GM23338 (cell line): ENCODE data around the gene KLK1. TPM values are rescaled to one million over a fixed set of nuclear protein-coding genes. Genes with fewer than 3 reads are reported as not detected.

Experiments used
- ATAC-seq: fragments of 200-7000 bp; cut with Tn5 transposase; 3 replicates; pipeline ENCODE4 v1.9.1; 2020
- DNase-seq: peaks from one replicate; pipeline ENCODE4 v3.0.0-alpha.2; 2015; ENCODE audit warnings: low spot score
- H2AFZ ChIP-seq: fragments of 200-600 bp; sonication (generic); 2 replicates; pipeline ENCODE4 v1.8.0; 2016; ENCODE audit warnings: antibody characterized with exemption, mild to moderate bottlenecking, moderate library complexity
- H3F3A ChIP-seq: fragments of 200-600 bp; sonication (generic); replicated peaks from 2 replicates; pipeline ENCODE4 v1.8.0; 2017; ENCODE audit warnings: antibody characterized with exemption, mixed run types, low read depth
- H3K27ac ChIP-seq: fragments of 200-600 bp; sonication (generic); 2 replicates; pipeline ENCODE4 v1.6.1; 2016; ENCODE audit warnings: low read depth
- H3K27me3 ChIP-seq: fragments of 200-600 bp; sonication (generic); 2 replicates; pipeline ENCODE4 v1.8.0; 2016; ENCODE audit warnings: mild to moderate bottlenecking, mixed run types, moderate library complexity; ENCODE audit not compliant: insufficient read depth
- H3K36me3 ChIP-seq: fragments of 200-600 bp; sonication (generic); 2 replicates; pipeline ENCODE4 v1.8.0; 2016; ENCODE audit warnings: mild to moderate bottlenecking; ENCODE audit not compliant: insufficient read depth
- H3K4me1 ChIP-seq: fragments of 200-600 bp; sonication (generic); 2 replicates; pipeline ENCODE4 v1.8.0; 2016; ENCODE audit warnings: mild to moderate bottlenecking, moderate library complexity; ENCODE audit not compliant: insufficient read depth
- H3K4me2 ChIP-seq: fragments of 200-600 bp; sonication (generic); 2 replicates; pipeline ENCODE4 v1.7.1; 2017; ENCODE audit warnings: mixed run types
- H3K4me3 ChIP-seq: fragments of 200-600 bp; sonication (generic); 2 replicates; pipeline ENCODE4 v1.6.1; 2016; ENCODE audit warnings: mixed run types
- H3K79me2 ChIP-seq: fragments of 200-600 bp; sonication (generic); replicated peaks from 2 replicates; pipeline ENCODE4 v1.8.0; 2017; ENCODE audit warnings: mild to moderate bottlenecking; ENCODE audit not compliant: insufficient read depth
- H3K9me2 ChIP-seq: fragments of 200-600 bp; sonication (generic); 2 replicates; pipeline ENCODE4 v1.8.0; 2017; ENCODE audit not compliant: insufficient read depth
- H4K20me1 ChIP-seq: fragments of 200-600 bp; sonication (generic); replicated peaks from 2 replicates; pipeline ENCODE4 v1.8.0; 2017; ENCODE audit warnings: mild to moderate bottlenecking; ENCODE audit not compliant: insufficient read depth
- H3K27ac Mint-ChIP-seq: 2 replicates; pipeline ENCODE4 v1.8.0; 2020; ENCODE audit warnings: inconsistent platforms, mild to moderate bottlenecking, moderate library complexity, mixed read lengths
- H3K27me3 Mint-ChIP-seq: 3 replicates; pipeline ENCODE4 v1.8.0; 2022; ENCODE audit warnings: low read depth, mild to moderate bottlenecking, moderate library complexity, mixed read lengths, inconsistent platforms; ENCODE audit not compliant: insufficient read depth, poor library complexity
- H3K36me3 Mint-ChIP-seq: 3 replicates; pipeline ENCODE4 v1.8.0; 2021; ENCODE audit warnings: low read depth, mild to moderate bottlenecking, inconsistent platforms, moderate library complexity, mixed read lengths
- H3K4me1 Mint-ChIP-seq: 3 replicates; pipeline ENCODE4 v1.8.0; 2020; ENCODE audit warnings: mild to moderate bottlenecking, inconsistent platforms, mixed read lengths
- H3K4me3 Mint-ChIP-seq: 3 replicates; pipeline ENCODE4 v1.8.0; 2021; ENCODE audit warnings: moderate library complexity, mild to moderate bottlenecking, inconsistent platforms, mixed read lengths
- H3K9me3 Mint-ChIP-seq: 3 replicates; pipeline ENCODE4 v1.8.0; 2020; ENCODE audit warnings: moderate library complexity, mild to moderate bottlenecking, inconsistent platforms, mixed read lengths
- CTCF ChIP-seq, 2 experiments: fragments of 200-600 bp in 1 of 2; sonication (generic) in 1 of 2; conservative IDR thresholded peaks; 2 replicates each; pipeline versions ENCODE4 v1.5.1 to v1.6.1; 2016 to 2017; ENCODE audit warnings: antibody characterized with exemption in 2 of 2, low read depth in 2 of 2, mild to moderate bottlenecking in 2 of 2, moderate library complexity in 1 of 2
- ETS1 ChIP-seq: IDR thresholded peaks from 2 replicates; pipeline ENCODE4 v1.6.1; 2016; ENCODE audit warnings: antibody characterized with exemption
- EZH2 ChIP-seq: fragments of 200-600 bp; sonication (generic); IDR thresholded peaks from one replicate; pipeline ENCODE4 v1.8.0; 2017; ENCODE audit warnings: antibody characterized with exemption, mild to moderate bottlenecking, low read depth; ENCODE audit not compliant: unreplicated experiment
- JUNB ChIP-seq: IDR thresholded peaks from one replicate; pipeline ENCODE4 v1.6.1; 2016; ENCODE audit warnings: antibody characterized with exemption; ENCODE audit not compliant: unreplicated experiment
- REST ChIP-seq: IDR thresholded peaks from one replicate; pipeline ENCODE4 v1.6.1; 2018; ENCODE audit warnings: antibody characterized with exemption; ENCODE audit not compliant: unreplicated experiment
- STAT1 ChIP-seq: IDR thresholded peaks from one replicate; pipeline ENCODE4 v1.6.1; 2016; ENCODE audit warnings: antibody characterized with exemption; ENCODE audit not compliant: unreplicated experiment
- ZNF114 ChIP-seq: fragments of 250-450 bp; sonication (Bioruptor Pico); IDR thresholded peaks from 2 replicates; pipeline ENCODE4 v1.5.0; 2020; ENCODE audit warnings: mild to moderate bottlenecking, moderate library complexity
- polyA plus RNA-seq: library from polyadenylated mRNA; unstranded; fragments of >200 nt; fragmentation: Nextera tagmentation; extraction: Ambion mirVana; gene quantifications from 2 replicates; pipeline ENCODE4 v1.2.1, GENCODE V29; 2016
- total RNA-seq: library from RNA; depleted of rRNA; stranded (reverse); fragments of >200 nt; shearing (Covaris generic); gene quantifications from 2 replicates; pipeline ENCODE4 v1.2.3, GENCODE V29; 2014

KLK1 gene
- total and polyA plus RNA-seq, 2 experiments from 2014 or later, result 0.31 to 3.0 TPM

- TF ChIP-seq ETS1, result no peak
- no peak for TF ChIP-seq EZH2
- TF ChIP-seq ZNF114, result no peak
- TF ChIP-seq JUNB, result no peak
These were observed 49.5 kb upstream of the KLK1 start, which contains the start of gene KLK2 (continued) for GRCh38 chr19:50873056-50873455.

GRCh38 chr19:50870417-50871089 lies 47.0 kb upstream of the KLK1 start:
- H4K20me1 ChIP-seq, result no peaks in the 10 kb centered on the region
- H3F3A ChIP-seq, result no peaks in the 10 kb centered on the region
- H3K27me3 ChIP-seq, result 0 out of 2 replicates have a peak, but pooled peaks cover 6% of the 10 kb centered on the region
- no peak overlapping the region for H3K4me3 ChIP-seq
- DNase-seq (peak; percentile 60), ATAC-seq (peak; percentile 26; the same call in 2 of the 3 replicates)
- H3K36me3 ChIP-seq, result no peaks in the 10 kb centered on the region
- H2AFZ ChIP-seq, result 0 out of 2 replicates have a peak overlapping the region, but pooled peaks have one; percentile 43
- H3K4me3 Mint-ChIP-seq, result no peak overlapping the region
- no peak overlapping the region for H3K27ac Mint-ChIP-seq
- no peak overlapping the region for H3K27ac ChIP-seq
- H3K27me3 Mint-ChIP-seq, result peaks cover 3% of the 10 kb centered on the region
- H3K4me1 ChIP-seq, result no peaks in the 10 kb centered on the region
- peaks cover 60% of the 10 kb centered on the region for H3K9me3 Mint-ChIP-seq
- TF ChIP-seq STAT1 (no peak), CTCF (conservative IDR thresholded peaks at IDR 0.05; ENCODE audit: low read depth in 2 of 2) (peak; percentile 56 to 84)
- no peaks in the 10 kb centered on the region for H3K79me2 ChIP-seq
- peaks cover 12% of the 10 kb centered on the region for H3K36me3 Mint-ChIP-seq
- peaks cover 7% of the 10 kb centered on the region for H3K9me2 ChIP-seq
- no peak overlapping the region for H3K4me2 ChIP-seq
- H3K4me1 Mint-ChIP-seq, result no peaks in the 10 kb centered on the region

GRCh38 chr19:50869479-50869878 lies 45.9 kb upstream of the KLK1 start:
- Mint-ChIP-seq H3K27me3 (peaks cover 3% of the 10 kb centered on the region), H3K27ac (no peak overlapping the region), H3K9me3 (peaks cover 67% of the 10 kb centered on the region), H3K4me1 (no peaks in the 10 kb centered on the region), H3K36me3 (peaks cover 12% of the 10 kb centered on the region), H3K4me3 (no peak overlapping the region)
- Histone ChIP-seq H3K36me3 (no peaks in the 10 kb centered on the region), H3K4me2 (no peak overlapping the region), H3K4me3 (no peak overlapping the region), H3K79me2 (no peaks in the 10 kb centered on the region), H3K27ac (no peak overlapping the region), H2AFZ (no peak overlapping the region), H3K4me1 (no peaks in the 10 kb centered on the region), H3K9me2 (peaks cover 7% of the 10 kb centered on the region), H4K20me1 (no peaks in the 10 kb centered on the region), H3F3A (no peaks in the 10 kb centered on the region), H3K27me3 (0 out of 2 replicates have a peak, but pooled peaks cover 6% of the 10 kb centered on the region)
- DNase-seq (no peak), ATAC-seq (no peak)
- TF ChIP-seq ZNF114 (no peak), REST (no peak), EZH2 (no peak), STAT1 (no peak)
